ENCODE measurements around the gene DAZAP1.

- TF ChIP-seq, protein P1, sequence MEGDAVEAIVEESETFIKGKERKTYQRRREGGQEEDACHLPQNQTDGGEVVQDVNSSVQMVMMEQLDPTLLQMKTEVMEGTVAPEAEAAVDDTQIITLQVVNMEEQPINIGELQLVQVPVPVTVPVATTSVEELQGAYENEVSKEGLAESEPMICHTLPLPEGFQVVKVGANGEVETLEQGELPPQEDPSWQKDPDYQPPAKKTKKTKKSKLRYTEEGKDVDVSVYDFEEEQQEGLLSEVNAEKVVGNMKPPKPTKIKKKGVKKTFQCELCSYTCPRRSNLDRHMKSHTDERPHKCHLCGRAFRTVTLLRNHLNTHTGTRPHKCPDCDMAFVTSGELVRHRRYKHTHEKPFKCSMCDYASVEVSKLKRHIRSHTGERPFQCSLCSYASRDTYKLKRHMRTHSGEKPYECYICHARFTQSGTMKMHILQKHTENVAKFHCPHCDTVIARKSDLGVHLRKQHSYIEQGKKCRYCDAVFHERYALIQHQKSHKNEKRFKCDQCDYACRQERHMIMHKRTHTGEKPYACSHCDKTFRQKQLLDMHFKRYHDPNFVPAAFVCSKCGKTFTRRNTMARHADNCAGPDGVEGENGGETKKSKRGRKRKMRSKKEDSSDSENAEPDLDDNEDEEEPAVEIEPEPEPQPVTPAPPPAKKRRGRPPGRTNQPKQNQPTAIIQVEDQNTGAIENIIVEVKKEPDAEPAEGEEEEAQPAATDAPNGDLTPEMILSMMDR (IDR thresholded peaks at IDR 0.05): no peak
- no peak for TF ChIP-seq POLR2A (IDR thresholded peaks at IDR 0.05)
- TF ChIP-seq POLR2AphosphoS5 (IDR thresholded peaks at IDR 0.05): no peak
- no peak for TF ChIP-seq EP300 (IDR thresholded peaks at IDR 0.05)
These were observed 4.8 kb upstream of the DAZAP1 start for GRCh38 chr19:1402411-1403070.
